Adrenal gland (tissue), 5 donors: ENCODE data around the gene MMADHC.

Experiments
- POLR2A ChIP-seq, 2 donors: fragments of 450-650 bp; IDR thresholded peaks; one replicate each; pipeline ENCODE4 v1.6.1; 2017; ENCODE audit warnings: antibody characterized with exemption in 2 of 2, mild to moderate bottlenecking in 2 of 2, moderate library complexity in 1 of 2
- TF ChIP-seq, protein P1 (sequence below), 6 experiments: fragments of 450-650 bp in 4 of 6; fragments of 200-600 bp in 2 of 6; sonication (generic) in 1 of 6; IDR thresholded peaks; 1 replicate in 5 of 6; 2 replicates in 1 of 6; pipeline versions ENCODE4 v1.5.1 to v1.8.0; 2016 to 2021; ENCODE audit warnings: antibody characterized with exemption in 6 of 6, mild to moderate bottlenecking in 2 of 6, moderate library complexity in 1 of 6
- donor health status: DM: no; HTN: no; CAD: no.

DNA sequence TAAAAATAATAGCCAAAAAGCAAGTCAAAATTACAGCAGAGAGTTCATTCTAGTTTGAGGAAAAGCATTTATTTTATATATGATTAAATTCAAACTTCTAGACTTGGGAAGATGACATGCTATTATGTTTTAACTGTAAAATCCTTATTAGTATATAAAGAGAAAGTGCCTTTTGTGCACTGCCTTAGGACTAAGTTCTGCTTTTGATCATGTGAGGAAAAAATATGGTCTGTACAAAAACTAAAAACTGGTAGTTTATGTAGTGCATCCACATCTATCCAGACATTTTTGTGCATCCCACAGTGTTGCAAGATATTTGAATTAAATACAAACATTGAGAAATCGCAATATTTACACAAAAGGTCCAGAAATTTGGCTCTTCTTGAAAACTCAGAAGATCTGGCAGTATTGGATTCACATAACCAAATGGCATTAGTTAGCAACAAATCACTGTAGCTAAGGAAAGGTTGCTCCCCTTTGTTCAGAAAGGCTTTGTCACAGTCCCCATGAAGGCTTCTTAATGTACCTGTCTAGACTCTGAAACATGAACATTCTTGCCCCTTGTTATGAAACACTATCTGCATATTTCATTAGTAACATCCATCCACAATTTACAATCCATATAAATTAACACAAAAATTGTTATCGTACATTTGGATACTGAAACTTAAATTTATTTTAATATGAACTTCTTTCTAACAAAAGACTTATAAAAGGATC lies 2.2 kb downstream of the MMADHC start:
- TF ChIP-seq, protein P1, sequence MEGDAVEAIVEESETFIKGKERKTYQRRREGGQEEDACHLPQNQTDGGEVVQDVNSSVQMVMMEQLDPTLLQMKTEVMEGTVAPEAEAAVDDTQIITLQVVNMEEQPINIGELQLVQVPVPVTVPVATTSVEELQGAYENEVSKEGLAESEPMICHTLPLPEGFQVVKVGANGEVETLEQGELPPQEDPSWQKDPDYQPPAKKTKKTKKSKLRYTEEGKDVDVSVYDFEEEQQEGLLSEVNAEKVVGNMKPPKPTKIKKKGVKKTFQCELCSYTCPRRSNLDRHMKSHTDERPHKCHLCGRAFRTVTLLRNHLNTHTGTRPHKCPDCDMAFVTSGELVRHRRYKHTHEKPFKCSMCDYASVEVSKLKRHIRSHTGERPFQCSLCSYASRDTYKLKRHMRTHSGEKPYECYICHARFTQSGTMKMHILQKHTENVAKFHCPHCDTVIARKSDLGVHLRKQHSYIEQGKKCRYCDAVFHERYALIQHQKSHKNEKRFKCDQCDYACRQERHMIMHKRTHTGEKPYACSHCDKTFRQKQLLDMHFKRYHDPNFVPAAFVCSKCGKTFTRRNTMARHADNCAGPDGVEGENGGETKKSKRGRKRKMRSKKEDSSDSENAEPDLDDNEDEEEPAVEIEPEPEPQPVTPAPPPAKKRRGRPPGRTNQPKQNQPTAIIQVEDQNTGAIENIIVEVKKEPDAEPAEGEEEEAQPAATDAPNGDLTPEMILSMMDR (IDR thresholded peaks at IDR 0.05) = no peak
- TF ChIP-seq POLR2A (IDR thresholded peaks at IDR 0.05) = no peak
